Measurements from ENCODE around the gene ISG20L2.

The ISG20L2 gene

GRCh38 chr1:156754219-156754618 lies 25.7 kb upstream of the ISG20L2 start:
- no peaks in the 10 kb centered on the region for H3K27me3 ChIP-seq (ENCODE audit: control insufficient read depth in 5 of 5, insufficient read depth in 4 of 5, low read length in 5 of 5)
- H3K4me3 ChIP-seq (ENCODE audit: low read depth in 1 of 5, low read length in 5 of 5): no peak overlapping the region
- no peaks in the 10 kb centered on the region for H3K9me3 ChIP-seq (ENCODE audit: control insufficient read depth in 5 of 5, low read length in 5 of 5)
- H3K27ac ChIP-seq (ENCODE audit: low read depth, low read length): no peak overlapping the region
- peaks cover 10 to 48% (median 42%) of the 10 kb centered on the region in 5 donors for H3K4me1 ChIP-seq (ENCODE audit: control insufficient read depth in 5 of 5, insufficient read depth in 5 of 5, low read length in 5 of 5)
- no peak overlapping the region for H3K9ac ChIP-seq (ENCODE audit: low read length in 5 of 5)
- H3K36me3 ChIP-seq (ENCODE audit: control insufficient read depth in 5 of 5, insufficient read depth in 5 of 5, low read length in 5 of 5): no peaks in the 10 kb centered on the region

GRCh38 chr1:156752843-156753482 lies 24.4 kb upstream of the ISG20L2 start:
- no peaks in the 10 kb centered on the region for H3K27me3 ChIP-seq (ENCODE audit: control insufficient read depth in 5 of 5, insufficient read depth in 4 of 5, low read length in 5 of 5)
- H3K27ac ChIP-seq (ENCODE audit: low read depth, low read length): peak overlapping the region; percentile 94
- H3K4me3 ChIP-seq (ENCODE audit: low read depth in 1 of 5, low read length in 5 of 5): peak overlapping the region; percentile 78 to 98 (median 93)
- H3K36me3 ChIP-seq (ENCODE audit: control insufficient read depth in 5 of 5, insufficient read depth in 5 of 5, low read length in 5 of 5): no peaks in the 10 kb centered on the region
- H3K9me3 ChIP-seq (ENCODE audit: control insufficient read depth in 5 of 5, low read length in 5 of 5): no peaks in the 10 kb centered on the region
- H3K4me1 ChIP-seq (ENCODE audit: control insufficient read depth in 5 of 5, insufficient read depth in 5 of 5, low read length in 5 of 5): peaks cover 19 to 61% (median 55%) of the 10 kb centered on the region in 5 donors
- H3K9ac ChIP-seq (ENCODE audit: low read length in 5 of 5): peak overlapping the region in 3 of 5 donors; percentile 87 to 96 (median 91)

- Histone ChIP-seq H3K27me3 (ENCODE audit: control insufficient read depth in 5 of 5, insufficient read depth in 4 of 5, low read length in 5 of 5) (no peaks in the 10 kb centered on the region), H3K4me1 (ENCODE audit: control insufficient read depth in 5 of 5, insufficient read depth in 5 of 5, low read length in 5 of 5) (peaks cover 25 to 70% (median 63%) of the 10 kb centered on the region in 5 donors), H3K9ac (ENCODE audit: low read length in 5 of 5) (peak overlapping the region; percentile 87 to 96 (median 90)), H3K36me3 (ENCODE audit: control insufficient read depth in 5 of 5, insufficient read depth in 5 of 5, low read length in 5 of 5) (no peaks in the 10 kb centered on the region), H3K27ac (ENCODE audit: low read depth, low read length) (peak overlapping the region; percentile 94), H3K9me3 (ENCODE audit: control insufficient read depth in 5 of 5, low read length in 5 of 5) (no peaks in the 10 kb centered on the region), H3K4me3 (ENCODE audit: low read depth in 1 of 5, low read length in 5 of 5) (peak overlapping the region; percentile 78 to 98 (median 93))
Measured at GRCh38 chr1:156751757-156752481, 23.4 kb upstream of the ISG20L2 start.

- H3K36me3 ChIP-seq (ENCODE audit: control insufficient read depth in 5 of 5, insufficient read depth in 5 of 5, low read length in 5 of 5): no peaks in the 10 kb centered on the region
- peak within 1 kb of the TSS; percentile 95 to 99 (median 97) for H3K9ac ChIP-seq (ENCODE audit: low read length in 5 of 5)
- peak within 1 kb of the TSS; percentile 78 to 98 (median 93) for H3K4me3 ChIP-seq (ENCODE audit: low read depth in 1 of 5, low read length in 5 of 5)
- H3K4me1 ChIP-seq (ENCODE audit: control insufficient read depth in 5 of 5, insufficient read depth in 5 of 5, low read length in 5 of 5): peaks cover 25 to 75% (median 68%) of the 10 kb centered on the region in 5 donors
- H3K9me3 ChIP-seq (ENCODE audit: control insufficient read depth in 5 of 5, low read length in 5 of 5): no peaks in the 10 kb centered on the region
- peak within 1 kb of the TSS; percentile 100 for H3K27ac ChIP-seq (ENCODE audit: low read depth, low read length)
- no peaks in the 10 kb centered on the region for H3K27me3 ChIP-seq (ENCODE audit: control insufficient read depth in 5 of 5, insufficient read depth in 4 of 5, low read length in 5 of 5)
Measured at GRCh38 chr1:156751451-156751756, 22.8 kb upstream of the ISG20L2 start, which contains the start of gene HDGF. Gene HDGF (minus strand): TSS chr1:156751675. CDS start chr1:156751429, 246 bp downstream.

- Histone ChIP-seq H3K4me3 (ENCODE audit: low read depth in 1 of 5, low read length in 5 of 5) (peak overlapping the region; percentile 78 to 98 (median 92)), H3K36me3 (ENCODE audit: control insufficient read depth in 5 of 5, insufficient read depth in 5 of 5, low read length in 5 of 5) (no peaks in the 10 kb centered on the region), H3K27ac (ENCODE audit: low read depth, low read length) (peak overlapping the region; percentile 100), H3K9me3 (ENCODE audit: control insufficient read depth in 5 of 5, low read length in 5 of 5) (no peaks in the 10 kb centered on the region), H3K27me3 (ENCODE audit: control insufficient read depth in 5 of 5, insufficient read depth in 4 of 5, low read length in 5 of 5) (no peaks in the 10 kb centered on the region), H3K9ac (ENCODE audit: low read length in 5 of 5) (peak overlapping the region; percentile 94 to 99 (median 97)), H3K4me1 (ENCODE audit: control insufficient read depth in 5 of 5, insufficient read depth in 5 of 5, low read length in 5 of 5) (peaks cover 25 to 81% (median 73%) of the 10 kb centered on the region in 5 donors)
Measured at GRCh38 chr1:156750711-156751450, 22.3 kb upstream of the ISG20L2 start.

- peak overlapping the region; percentile 100 for H3K27ac ChIP-seq (ENCODE audit: low read depth, low read length)
- no peaks in the 10 kb centered on the region for H3K27me3 ChIP-seq (ENCODE audit: control insufficient read depth in 5 of 5, insufficient read depth in 4 of 5, low read length in 5 of 5)
- peaks cover 0 to under 1% (median 0%) of the 10 kb centered on the region in 5 donors for H3K36me3 ChIP-seq (ENCODE audit: control insufficient read depth in 5 of 5, insufficient read depth in 5 of 5, low read length in 5 of 5)
- H3K9me3 ChIP-seq (ENCODE audit: control insufficient read depth in 5 of 5, low read length in 5 of 5): no peaks in the 10 kb centered on the region
- peaks cover 25 to 81% (median 77%) of the 10 kb centered on the region in 5 donors for H3K4me1 ChIP-seq (ENCODE audit: control insufficient read depth in 5 of 5, insufficient read depth in 5 of 5, low read length in 5 of 5)
- peak overlapping the region; percentile 78 to 98 (median 92) for H3K4me3 ChIP-seq (ENCODE audit: low read depth in 1 of 5, low read length in 5 of 5)
- H3K9ac ChIP-seq (ENCODE audit: low read length in 5 of 5): peak overlapping the region; percentile 94 to 99 (median 97)
Measured at GRCh38 chr1:156750191-156750672, 21.7 kb upstream of the ISG20L2 start.

- no peaks in the 10 kb centered on the region for H3K27me3 ChIP-seq (ENCODE audit: control insufficient read depth in 5 of 5, insufficient read depth in 4 of 5, low read length in 5 of 5)
- peak overlapping the region; percentile 78 to 98 (median 92) for H3K4me3 ChIP-seq (ENCODE audit: low read depth in 1 of 5, low read length in 5 of 5)
- peaks cover 0 to 7% (median 6%) of the 10 kb centered on the region in 5 donors for H3K36me3 ChIP-seq (ENCODE audit: control insufficient read depth in 5 of 5, insufficient read depth in 5 of 5, low read length in 5 of 5)
- no peaks in the 10 kb centered on the region for H3K9me3 ChIP-seq (ENCODE audit: control insufficient read depth in 5 of 5, low read length in 5 of 5)
- H3K9ac ChIP-seq (ENCODE audit: low read length in 5 of 5): peak overlapping the region; percentile 94 to 99 (median 97)
- peak overlapping the region; percentile 100 for H3K27ac ChIP-seq (ENCODE audit: low read depth, low read length)
- peaks cover 25 to 85% (median 77%) of the 10 kb centered on the region in 5 donors for H3K4me1 ChIP-seq (ENCODE audit: control insufficient read depth in 5 of 5, insufficient read depth in 5 of 5, low read length in 5 of 5)
Measured at GRCh38 chr1:156749419-156750118, 21.0 kb upstream of the ISG20L2 start.

DNA sequence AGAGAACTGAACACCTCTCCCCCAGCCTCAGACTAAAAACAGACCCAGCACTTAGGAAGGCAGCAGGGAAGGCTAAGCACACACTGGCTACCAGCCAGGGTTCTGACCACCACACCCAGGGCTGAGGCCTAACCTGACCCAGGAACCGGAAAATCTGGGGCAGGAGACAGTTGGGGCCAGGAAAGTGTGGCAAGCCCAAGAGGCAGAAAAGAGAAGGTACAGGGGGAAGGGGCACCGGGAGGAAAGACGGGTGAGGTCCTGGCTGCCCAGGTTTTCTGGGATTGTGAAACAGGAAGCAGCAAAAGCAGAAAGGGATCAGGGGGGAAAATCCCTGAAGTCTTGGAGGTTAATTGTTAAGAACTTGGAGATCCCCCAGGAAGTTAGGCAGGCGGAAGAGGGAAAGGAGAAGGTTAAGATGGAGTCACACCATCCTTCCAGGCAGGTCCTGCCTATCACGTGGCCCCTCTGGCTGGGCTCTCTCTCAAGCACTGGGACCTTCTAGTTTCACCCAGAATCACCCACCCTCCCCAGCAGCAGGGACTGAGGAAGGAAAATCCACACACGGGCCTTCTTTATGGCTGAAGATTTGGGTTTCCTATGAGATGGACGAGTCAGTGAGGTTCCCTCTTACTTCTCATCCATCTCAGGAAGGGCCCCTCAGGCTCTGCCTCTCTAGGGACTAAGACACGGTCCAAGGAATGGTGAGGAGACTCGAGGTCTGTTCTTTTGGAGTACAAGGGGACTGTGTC lies 20.3 kb upstream of the ISG20L2 start:
- H3K27ac ChIP-seq (ENCODE audit: low read depth, low read length): peak overlapping the region; percentile 100
- H3K4me3 ChIP-seq (ENCODE audit: low read depth in 1 of 5, low read length in 5 of 5): peak overlapping the region; percentile 78 to 98 (median 92)
- H3K9ac ChIP-seq (ENCODE audit: low read length in 5 of 5): peak overlapping the region; percentile 94 to 99 (median 97)
- H3K4me1 ChIP-seq (ENCODE audit: control insufficient read depth in 5 of 5, insufficient read depth in 5 of 5, low read length in 5 of 5): peaks cover 25 to 78% (median 70%) of the 10 kb centered on the region in 5 donors
- H3K9me3 ChIP-seq (ENCODE audit: control insufficient read depth in 5 of 5, low read length in 5 of 5): no peaks in the 10 kb centered on the region
- no peaks in the 10 kb centered on the region for H3K27me3 ChIP-seq (ENCODE audit: control insufficient read depth in 5 of 5, insufficient read depth in 4 of 5, low read length in 5 of 5)
- peaks cover 0 to 12% (median 11%) of the 10 kb centered on the region in 5 donors for H3K36me3 ChIP-seq (ENCODE audit: control insufficient read depth in 5 of 5, insufficient read depth in 5 of 5, low read length in 5 of 5)

Data from subcutaneous abdominal adipose tissue (tissue), 5 donors.